ENCODE results near the gene MYL10. TPM values are rescaled to one million over a fixed set of nuclear protein-coding genes. Genes with fewer than 3 reads are reported as not detected.

Gene MYL10
- total and polyA plus RNA-seq, 2 donors (not counting 3 experiments of a cell fraction or from before 2014, with no cell fraction given), result not detected

GRCh38 chr7:101667920-101668319 lies 38.8 kb upstream of the MYL10 start:
- no TSS peak for BruUV-seq (replicated peaks)
- H3K27me3 ChIP-seq (ENCODE audit: control insufficient read depth in 2 of 2, insufficient read depth in 2 of 2, low read length in 2 of 2), result no peaks in the 10 kb centered on the region
- dilution Hi-C loops (cut with MboI; ENCODE audit: extremely low pct_ligation_motif_present, low sequenced_read_pairs) (no loop called here), intact Hi-C loops (cut with micrococcal nuclease) (no loop called here)
- no peaks in the 10 kb centered on the region for H3K9me3 ChIP-seq (replicated peaks; ENCODE audit: control insufficient read depth, insufficient read depth, low read length)
- no peaks in the 10 kb centered on the region for H4K20me1 ChIP-seq (replicated peaks; ENCODE audit: control insufficient read depth, extremely low read depth, insufficient read depth, low read length)
- H3K9ac ChIP-seq (replicated peaks; ENCODE audit: extremely low read depth, insufficient read depth, low read length), result no peak overlapping the region
- no peaks in the 10 kb centered on the region for H3K9me1 ChIP-seq (replicated peaks; ENCODE audit: control insufficient read depth, extremely low read depth, insufficient read depth, low read length)
- H3K36me3 ChIP-seq (ENCODE audit: control insufficient read depth in 2 of 2, extremely low read depth in 1 of 2, insufficient read depth in 2 of 2, low read length in 2 of 2), result no peaks in the 10 kb centered on the region
- ChIA-PET CTCF (interaction anchor here (0.6 to 1.4 kb wide), 3 partner anchors 16 to 75 kb away, joined by 3 to 5 read pairs (median 3); no protein-coding TSS in a partner anchor), POLR2A (no interaction called here)
- DNase-seq (ENCODE audit: low read depth, low spot score) (no peak), FAIRE-seq (no peak)
- TF ChIP-seq EZH2 (IDR thresholded peaks at IDR 0.05; ENCODE audit: borderline replicate concordance, low read depth, low read length, severe bottlenecking) (no peak), MAX (IDR thresholded peaks at IDR 0.05; ENCODE audit: insufficient read depth, insufficient read length) (no peak), FOS (IDR thresholded peaks at IDR 0.05; ENCODE audit: borderline replicate concordance, insufficient read depth, low read length) (no peak)
- H3K4me1 ChIP-seq (ENCODE audit: control insufficient read depth, extremely low read depth, insufficient read depth, low read length), result no peaks in the 10 kb centered on the region
- H3K79me2 ChIP-seq (ENCODE audit: control insufficient read depth, insufficient read depth, low read length), result no peaks in the 10 kb centered on the region
- H3K27ac ChIP-seq (ENCODE audit: insufficient read depth, low read depth, low read length), result no peak overlapping the region
- H2AFZ ChIP-seq (ENCODE audit: low read depth, low read length), result no peak overlapping the region
- H3K4me3 ChIP-seq (replicated peaks in 1 of 3; ENCODE audit: insufficient read depth in 1 of 3, low read depth in 1 of 3, low read length in 3 of 3), result no peak overlapping the region
- H3K4me2 ChIP-seq (ENCODE audit: insufficient read depth, low read length), result no peak overlapping the region

- Histone ChIP-seq H3K79me2 (ENCODE audit: control insufficient read depth, insufficient read depth, low read length) (no peaks in the 10 kb centered on the region), H3K27ac (ENCODE audit: insufficient read depth, low read depth, low read length) (no peak overlapping the region), H4K20me1 (replicated peaks; ENCODE audit: control insufficient read depth, extremely low read depth, insufficient read depth, low read length) (no peaks in the 10 kb centered on the region), H3K36me3 (ENCODE audit: control insufficient read depth in 2 of 2, extremely low read depth in 1 of 2, insufficient read depth in 2 of 2, low read length in 2 of 2) (no peaks in the 10 kb centered on the region), H3K27me3 (ENCODE audit: control insufficient read depth in 2 of 2, insufficient read depth in 2 of 2, low read length in 2 of 2) (no peaks in the 10 kb centered on the region), H3K4me2 (ENCODE audit: insufficient read depth, low read length) (no peak overlapping the region), H3K9me3 (replicated peaks; ENCODE audit: control insufficient read depth, insufficient read depth, low read length) (no peaks in the 10 kb centered on the region), H3K9ac (replicated peaks; ENCODE audit: extremely low read depth, insufficient read depth, low read length) (no peak overlapping the region), H3K4me3 (replicated peaks in 1 of 3; ENCODE audit: insufficient read depth in 1 of 3, low read depth in 1 of 3, low read length in 3 of 3) (no peak overlapping the region), H2AFZ (ENCODE audit: low read depth, low read length) (no peak overlapping the region), H3K4me1 (ENCODE audit: control insufficient read depth, extremely low read depth, insufficient read depth, low read length) (no peaks in the 10 kb centered on the region), H3K9me1 (replicated peaks; ENCODE audit: control insufficient read depth, extremely low read depth, insufficient read depth, low read length) (no peaks in the 10 kb centered on the region)
- ChIA-PET CTCF (interaction anchor here (1.1 to 1.4 kb wide), 2 partner anchors 16 to 76 kb away, joined by 3 to 5 read pairs; no protein-coding TSS in a partner anchor), POLR2A (no interaction called here)
- dilution Hi-C loops (cut with MboI; ENCODE audit: extremely low pct_ligation_motif_present, low sequenced_read_pairs) (no loop called here), intact Hi-C loops (cut with micrococcal nuclease) (no loop called here)
- TF ChIP-seq JUN (IDR thresholded peaks at IDR 0.05; ENCODE audit: borderline replicate concordance, insufficient read depth, insufficient read length, low read depth) (no peak), MYC (IDR thresholded peaks at IDR 0.05; ENCODE audit: low read depth, low read length) (no peak), CTCF (IDR thresholded peaks at IDR 0.05; ENCODE audit: extremely low read depth in 1 of 2, insufficient read depth in 1 of 2, low read depth in 1 of 2, low read length in 2 of 2) (no peak), POLR2AphosphoS5 (IDR thresholded peaks at IDR 0.05; ENCODE audit: insufficient read depth, low read depth, low read length) (no peak), MAX (IDR thresholded peaks at IDR 0.05; ENCODE audit: insufficient read depth, insufficient read length) (no peak), EZH2 (IDR thresholded peaks at IDR 0.05; ENCODE audit: borderline replicate concordance, low read depth, low read length, severe bottlenecking) (no peak), GATA2 (IDR thresholded peaks at IDR 0.05; ENCODE audit: insufficient read depth, insufficient read length, low read depth, low read length) (no peak), FOS (IDR thresholded peaks at IDR 0.05; ENCODE audit: borderline replicate concordance, insufficient read depth, low read length) (no peak), POLR2A (IDR thresholded peaks at IDR 0.05; ENCODE audit: low read depth, low read length) (no peak)
- no TSS peak for BruUV-seq (replicated peaks)
- FAIRE-seq (no peak), DNase-seq (ENCODE audit: low read depth, low spot score) (no peak)
These were observed 38.3 kb upstream of the MYL10 start for GRCh38 chr7:101667399-101667798.

All from endothelial cell of umbilical vein (primary cell).